Ishikawa (cell line): ENCODE results near the gene CHST12.

Source experiments
- CEBPB ChIP-seq: IDR thresholded peaks from 2 replicates; pipeline ENCODE4 v1.6.1; 2012
- EP300 ChIP-seq: IDR thresholded peaks from 2 replicates; pipeline ENCODE4 v1.6.1; 2012; ENCODE audit warnings: borderline replicate concordance
- MAX ChIP-seq: IDR thresholded peaks from 2 replicates; pipeline ENCODE4 v1.6.1; 2012
- TAF1 ChIP-seq: IDR thresholded peaks from 2 replicates; pipeline ENCODE4 v1.6.1; 2012; ENCODE audit warnings: low read depth, mild to moderate bottlenecking

- TF ChIP-seq EP300 (no peak), MAX (no peak), TAF1 (no peak), CEBPB (no peak)
Measured at GRCh38 chr7:2373646-2374045, 29.8 kb upstream of the CHST12 start.
